ENCODE data around the gene CHRNE.
A peak's percentile ranks its signal among the peaks of the same experiment; 100 is the strongest.

The CHRNE gene

DNA sequence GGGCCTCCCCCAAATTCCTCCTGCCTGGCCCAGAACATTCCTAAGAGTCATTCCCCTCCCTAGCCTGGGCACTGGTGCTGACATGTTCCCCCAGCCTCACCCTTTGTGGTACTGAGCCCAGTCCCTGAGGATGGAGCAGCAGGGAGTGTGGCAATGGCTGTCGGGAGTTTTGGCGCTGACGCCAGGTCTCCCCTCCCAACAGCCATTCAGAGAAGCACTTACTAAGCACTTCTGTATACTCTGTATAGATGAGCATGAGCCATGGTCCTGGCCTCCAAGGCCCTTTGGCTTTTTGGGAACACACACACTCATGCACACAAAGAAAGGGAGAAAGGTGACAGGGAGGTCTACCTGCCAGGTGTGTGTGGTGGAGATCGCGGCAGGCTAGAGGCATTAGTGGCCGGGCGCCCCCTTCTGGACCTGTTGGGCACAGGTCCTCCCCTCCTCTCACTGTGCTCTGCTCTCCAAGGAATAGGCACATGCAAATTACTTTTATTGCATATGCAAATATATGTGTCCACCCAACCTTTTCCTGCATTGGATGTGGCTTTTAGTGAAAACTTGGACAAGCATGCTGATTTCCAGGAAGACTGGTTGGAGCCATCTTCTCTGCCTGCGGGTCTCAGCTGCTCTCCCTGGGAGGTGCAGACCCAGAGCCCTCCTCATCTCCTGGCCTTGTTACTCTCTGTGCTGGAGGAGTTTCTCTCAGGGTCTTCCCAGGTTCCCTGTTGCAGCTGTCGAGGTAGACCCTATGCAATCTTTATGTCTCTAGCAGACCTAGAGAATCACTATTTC is 20.9 kb downstream of the CHRNE start:
- Histone ChIP-seq H4K20me1 (ENCODE audit: insufficient read depth, low read length) (no peaks in the 10 kb centered on the region), H3K27ac (ENCODE audit: low read length) (no peak overlapping the region), H3K4me1 (ENCODE audit: low read length) (peaks cover 10% of the 10 kb centered on the region), H3K36me3 (replicated peaks; ENCODE audit: low read depth, low read length) (no peaks in the 10 kb centered on the region), H3K79me2 (ENCODE audit: low read length) (no peaks in the 10 kb centered on the region), H3K4me2 (ENCODE audit: low read length) (no peak overlapping the region), H3K9me3 (ENCODE audit: insufficient read depth, low read length) (no peaks in the 10 kb centered on the region), H3K27me3 (ENCODE audit: low read depth, low read length) (no peaks in the 10 kb centered on the region), H3K4me3 (ENCODE audit: low read length) (no peak overlapping the region), H3K9ac (ENCODE audit: low read length) (no peak overlapping the region), H2AFZ (ENCODE audit: low read depth, low read length) (no peak overlapping the region)
- TF ChIP-seq, protein P1, sequence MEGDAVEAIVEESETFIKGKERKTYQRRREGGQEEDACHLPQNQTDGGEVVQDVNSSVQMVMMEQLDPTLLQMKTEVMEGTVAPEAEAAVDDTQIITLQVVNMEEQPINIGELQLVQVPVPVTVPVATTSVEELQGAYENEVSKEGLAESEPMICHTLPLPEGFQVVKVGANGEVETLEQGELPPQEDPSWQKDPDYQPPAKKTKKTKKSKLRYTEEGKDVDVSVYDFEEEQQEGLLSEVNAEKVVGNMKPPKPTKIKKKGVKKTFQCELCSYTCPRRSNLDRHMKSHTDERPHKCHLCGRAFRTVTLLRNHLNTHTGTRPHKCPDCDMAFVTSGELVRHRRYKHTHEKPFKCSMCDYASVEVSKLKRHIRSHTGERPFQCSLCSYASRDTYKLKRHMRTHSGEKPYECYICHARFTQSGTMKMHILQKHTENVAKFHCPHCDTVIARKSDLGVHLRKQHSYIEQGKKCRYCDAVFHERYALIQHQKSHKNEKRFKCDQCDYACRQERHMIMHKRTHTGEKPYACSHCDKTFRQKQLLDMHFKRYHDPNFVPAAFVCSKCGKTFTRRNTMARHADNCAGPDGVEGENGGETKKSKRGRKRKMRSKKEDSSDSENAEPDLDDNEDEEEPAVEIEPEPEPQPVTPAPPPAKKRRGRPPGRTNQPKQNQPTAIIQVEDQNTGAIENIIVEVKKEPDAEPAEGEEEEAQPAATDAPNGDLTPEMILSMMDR (IDR thresholded peaks at IDR 0.05; ENCODE audit: low read depth, low read length), result peak; percentile 79
- TF ChIP-seq EZH2phosphoT487 (IDR thresholded peaks at IDR 0.05; ENCODE audit: low read depth), result no peak

DNA sequence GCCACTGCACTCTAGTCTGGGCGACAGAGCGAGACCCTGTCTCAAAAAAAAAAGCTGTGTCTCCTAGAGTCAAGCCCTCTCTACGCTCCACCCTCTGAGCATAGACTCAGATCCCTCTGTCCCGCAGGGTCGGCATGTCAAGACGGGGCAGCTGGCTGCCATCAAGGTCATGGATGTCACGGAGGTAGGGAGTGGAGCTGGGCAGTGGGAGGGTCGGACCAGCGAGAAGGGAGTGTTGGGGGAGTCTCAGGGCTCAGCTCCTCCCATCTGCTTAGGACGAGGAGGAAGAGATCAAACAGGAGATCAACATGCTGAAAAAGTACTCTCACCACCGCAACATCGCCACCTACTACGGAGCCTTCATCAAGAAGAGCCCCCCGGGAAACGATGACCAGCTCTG is 22.0 kb downstream of the CHRNE start:
- Histone ChIP-seq H3K27ac (ENCODE audit: low read length) (no peak overlapping the region), H3K4me3 (ENCODE audit: low read length) (no peak overlapping the region), H3K9me3 (ENCODE audit: insufficient read depth, low read length) (no peaks in the 10 kb centered on the region), H3K9ac (ENCODE audit: low read length) (no peak overlapping the region), H3K27me3 (ENCODE audit: low read depth, low read length) (no peaks in the 10 kb centered on the region), H3K79me2 (ENCODE audit: low read length) (no peaks in the 10 kb centered on the region), H3K4me2 (ENCODE audit: low read length) (no peak overlapping the region), H2AFZ (ENCODE audit: low read depth, low read length) (no peak overlapping the region), H4K20me1 (ENCODE audit: insufficient read depth, low read length) (no peaks in the 10 kb centered on the region), H3K4me1 (ENCODE audit: low read length) (peaks cover 19% of the 10 kb centered on the region), H3K36me3 (replicated peaks; ENCODE audit: low read depth, low read length) (no peaks in the 10 kb centered on the region)
- TF ChIP-seq, protein P1 (IDR thresholded peaks at IDR 0.05; ENCODE audit: low read depth, low read length), result no peak
- no peak for TF ChIP-seq EZH2phosphoT487 (IDR thresholded peaks at IDR 0.05; ENCODE audit: low read depth)

DNA sequence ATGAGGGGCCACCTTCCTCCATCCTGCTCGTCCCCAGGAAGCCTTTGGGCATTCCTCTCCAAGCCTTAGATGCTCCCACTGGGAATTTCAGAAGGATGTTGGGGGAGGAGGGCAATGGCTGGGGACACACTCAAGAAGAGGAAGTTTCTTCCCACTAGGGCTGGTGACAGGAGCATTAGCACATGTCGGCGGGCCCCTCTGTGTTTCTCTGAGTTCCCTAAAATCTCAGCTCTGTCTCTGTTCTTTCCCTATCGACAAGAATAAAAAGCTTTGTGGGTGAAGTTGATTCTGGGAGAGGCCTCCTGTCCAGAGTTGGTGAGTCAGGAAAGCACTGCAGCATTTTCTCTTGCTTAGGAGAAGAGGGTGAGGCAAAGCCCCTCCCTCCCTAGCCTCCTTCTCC is 23.3 kb downstream of the CHRNE start:
- H4K20me1 ChIP-seq (ENCODE audit: insufficient read depth, low read length), result no peaks in the 10 kb centered on the region
- no peak overlapping the region for H3K9ac ChIP-seq (ENCODE audit: low read length)
- H3K27me3 ChIP-seq (ENCODE audit: low read depth, low read length), result no peaks in the 10 kb centered on the region
- H3K4me3 ChIP-seq (ENCODE audit: low read length), result no peak overlapping the region
- no peak overlapping the region for H3K4me2 ChIP-seq (ENCODE audit: low read length)
- H3K9me3 ChIP-seq (ENCODE audit: insufficient read depth, low read length), result no peaks in the 10 kb centered on the region
- no peaks in the 10 kb centered on the region for H3K79me2 ChIP-seq (ENCODE audit: low read length)
- H2AFZ ChIP-seq (ENCODE audit: low read depth, low read length), result no peak overlapping the region
- peaks cover 19% of the 10 kb centered on the region for H3K4me1 ChIP-seq (ENCODE audit: low read length)
- no peaks in the 10 kb centered on the region for H3K36me3 ChIP-seq (replicated peaks; ENCODE audit: low read depth, low read length)
- H3K27ac ChIP-seq (ENCODE audit: low read length), result no peak overlapping the region
- TF ChIP-seq EZH2phosphoT487 (IDR thresholded peaks at IDR 0.05; ENCODE audit: low read depth), result no peak
- TF ChIP-seq, protein P1 (IDR thresholded peaks at IDR 0.05; ENCODE audit: low read depth, low read length), result no peak

DNA sequence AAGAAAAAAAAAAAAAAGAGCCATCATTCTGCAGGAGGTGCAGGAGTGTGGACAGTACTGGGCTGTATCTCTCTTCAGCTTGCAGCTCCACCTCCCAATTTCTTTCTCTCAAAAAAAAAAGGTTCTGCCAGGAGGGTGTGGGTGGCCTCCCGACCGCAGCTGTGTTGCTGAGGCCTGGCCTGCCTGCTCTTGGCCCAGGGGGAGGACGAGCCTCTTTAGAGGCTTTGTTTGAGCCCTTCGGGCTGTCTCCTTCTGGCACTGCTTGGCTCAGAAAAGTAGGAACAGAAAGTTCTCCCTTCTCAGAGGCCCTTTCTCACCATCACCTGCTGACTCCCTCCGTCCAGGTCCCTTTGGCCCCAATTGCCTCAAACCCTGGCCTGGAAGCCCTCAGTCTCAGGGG is 25.8 kb downstream of the CHRNE start:
- Histone ChIP-seq H3K9ac (ENCODE audit: low read length) (no peak overlapping the region; the same call in 1 of the 2 replicates), H3K4me2 (ENCODE audit: low read length) (peak overlapping the region; percentile 74), H2AFZ (ENCODE audit: low read depth, low read length) (no peak overlapping the region), H4K20me1 (ENCODE audit: insufficient read depth, low read length) (no peaks in the 10 kb centered on the region), H3K36me3 (replicated peaks; ENCODE audit: low read depth, low read length) (no peaks in the 10 kb centered on the region), H3K4me1 (ENCODE audit: low read length) (peaks cover 19% of the 10 kb centered on the region), H3K9me3 (ENCODE audit: insufficient read depth, low read length) (no peaks in the 10 kb centered on the region), H3K79me2 (ENCODE audit: low read length) (no peaks in the 10 kb centered on the region), H3K27me3 (ENCODE audit: low read depth, low read length) (no peaks in the 10 kb centered on the region), H3K27ac (ENCODE audit: low read length) (peak overlapping the region; percentile 54), H3K4me3 (ENCODE audit: low read length) (peak overlapping the region; percentile 40; the same call in 1 of the 2 replicates)
- TF ChIP-seq, protein P1 (IDR thresholded peaks at IDR 0.05; ENCODE audit: low read depth, low read length), result no peak
- no peak for TF ChIP-seq EZH2phosphoT487 (IDR thresholded peaks at IDR 0.05; ENCODE audit: low read depth)

Data from OCI-LY3 (cell line).